Suprapubic skin (tissue), 4 donors: ENCODE results near the gene SYNGR2.

Source experiments
- CTCF ChIP-seq, 2 donors: fragments of 200-600 bp in 1 of 2; fragments of 450-650 bp in 1 of 2; sonication (generic) in 1 of 2; IDR thresholded peaks; one replicate each; pipeline ENCODE4 v1.5.1; 2016 to 2019; ENCODE audit warnings: antibody characterized with exemption in 2 of 2, mild to moderate bottlenecking in 1 of 2, moderate library complexity in 1 of 2
- EP300 ChIP-seq: sonication (generic); formaldehyde crosslinking; IDR thresholded peaks from one replicate; pipeline ENCODE4 v1.6.1; 2017; ENCODE audit warnings: antibody characterized with exemption
- POLR2A ChIP-seq, 2 donors: fragments of 450-650 bp; IDR thresholded peaks; one replicate each; pipeline ENCODE4 v1.6.1; 2017; ENCODE audit warnings: antibody characterized with exemption in 2 of 2, mild to moderate bottlenecking in 2 of 2, moderate library complexity in 2 of 2
- POLR2AphosphoS5 ChIP-seq, 3 donors: sonication (generic); formaldehyde crosslinking; IDR thresholded peaks; one replicate each; pipeline ENCODE4 v1.6.1; 2017; ENCODE audit warnings: antibody characterized with exemption in 3 of 3

- TF ChIP-seq POLR2A (IDR thresholded peaks at IDR 0.05) (no peak), CTCF (IDR thresholded peaks at IDR 0.05) (no peak), POLR2AphosphoS5 (IDR thresholded peaks at IDR 0.05) (no peak), EP300 (no peak)
Observed at GRCh38 chr17:78184351-78184750, 16.0 kb downstream of the SYNGR2 start.
